PFSK-1 (cell line): ENCODE results near the gene CD80.

Experiments
- POLR2AphosphoS5 ChIP-seq: IDR thresholded peaks from 2 replicates; pipeline ENCODE4 v1.6.1; 2012; ENCODE audit warnings: low read depth, mild to moderate bottlenecking, control low read depth, low read length, moderate library complexity
- REST ChIP-seq, 2 experiments: IDR thresholded peaks; 2 replicates each; pipeline versions ENCODE4 v1.6.1 to v1.8.0; 2011 to 2012; ENCODE audit warnings: low read depth in 2 of 2, low read length in 2 of 2, control low read depth in 1 of 2, inconsistent platforms in 1 of 2, mild to moderate bottlenecking in 1 of 2, moderate library complexity in 1 of 2; ENCODE audit not compliant: insufficient read depth in 1 of 2
- SIN3A ChIP-seq: IDR thresholded peaks from 2 replicates; pipeline ENCODE4 v1.6.1; 2012; ENCODE audit warnings: mild to moderate bottlenecking, low read length, moderate library complexity, borderline replicate concordance; ENCODE audit not compliant: insufficient read depth

DNA sequence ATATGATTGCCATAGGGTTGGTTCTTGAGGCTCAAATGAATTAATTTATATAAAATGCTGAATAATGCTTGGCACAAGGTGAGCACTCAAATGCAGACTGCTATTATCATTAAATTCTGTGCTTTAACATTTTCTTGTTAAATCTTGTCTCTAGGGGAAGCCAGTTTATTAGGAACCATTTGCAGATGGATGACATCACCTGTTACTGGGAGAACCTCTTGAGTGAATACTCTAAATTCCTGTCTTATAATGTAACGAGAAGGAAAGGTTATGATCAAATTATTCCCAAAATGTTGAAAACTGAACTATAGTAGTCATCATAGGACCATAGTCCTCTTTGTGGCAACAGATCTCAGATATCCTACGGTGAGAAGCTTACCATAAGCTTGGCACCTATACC, 67.3 kb downstream of the CD80 start:
- no peak for TF ChIP-seq REST (IDR thresholded peaks at IDR 0.05; ENCODE audit: insufficient read depth in 1 of 2, low read depth in 2 of 2, low read length in 2 of 2)
- no peak for TF ChIP-seq POLR2AphosphoS5
- no peak for TF ChIP-seq SIN3A
